Measurements from ENCODE around the gene ZNF185.
"Not testable (repeated sequence)": the region's sequence is repeated elsewhere in the genome, so short reads cannot be mapped to it uniquely, and the experiment has no call there.

The ZNF185 gene

GRCh38 chrX:152905081-152905420 lies 7.2 kb downstream of the ZNF185 start:
- DNase-seq (ENCODE audit: low read depth in 2 of 2) = no peak
- no peak for TF ChIP-seq CTCF (IDR thresholded peaks at IDR 0.05; ENCODE audit: low read depth, low read length)

GRCh38 chrX:152907084-152907651 lies 9.3 kb downstream of the ZNF185 start:
- peak; percentile 43 to 71 for DNase-seq (ENCODE audit: low read depth in 2 of 2)
- no peak overlapping the region for H3K4me3 ChIP-seq (replicated peaks in 1 of 2; ENCODE audit: low read depth in 2 of 2, low read length in 2 of 2)
- no peak for TF ChIP-seq CTCF (IDR thresholded peaks at IDR 0.05; ENCODE audit: low read depth, low read length)

More at GRCh38 chrX:152905081-152905420, 7.2 kb downstream of the ZNF185 start:
- no peak overlapping the region for H3K4me3 ChIP-seq (replicated peaks in 1 of 2; ENCODE audit: low read depth in 2 of 2, low read length in 2 of 2)

GRCh38 chrX:152908486-152908885 lies 10.6 kb downstream of the ZNF185 start:
- no peak for DNase-seq (ENCODE audit: low read depth in 2 of 2)
- no peak for TF ChIP-seq CTCF (IDR thresholded peaks at IDR 0.05; ENCODE audit: low read depth, low read length)
- H3K4me3 ChIP-seq (replicated peaks in 1 of 2; ENCODE audit: low read depth in 2 of 2, low read length in 2 of 2) = no peak overlapping the region

- DNase-seq (ENCODE audit: low read depth in 2 of 2); H3K4me3 ChIP-seq (replicated peaks in 1 of 2; ENCODE audit: low read depth in 2 of 2, low read length in 2 of 2): not testable (repeated sequence)
Observed at GRCh38 chrX:152910018-152910417, 12.2 kb downstream of the ZNF185 start.

- no peak for DNase-seq (ENCODE audit: low read depth in 2 of 2)
- TF ChIP-seq CTCF (IDR thresholded peaks at IDR 0.05; ENCODE audit: low read depth, low read length) = no peak
- no peak overlapping the region for H3K4me3 ChIP-seq (replicated peaks in 1 of 2; ENCODE audit: low read depth in 2 of 2, low read length in 2 of 2)
Observed at GRCh38 chrX:152912106-152912505, 14.2 kb downstream of the ZNF185 start.

- no peak overlapping the region for H3K4me3 ChIP-seq (replicated peaks in 1 of 2; ENCODE audit: low read depth in 2 of 2, low read length in 2 of 2)
- DNase-seq (ENCODE audit: low read depth in 2 of 2) = no peak
- no peak for TF ChIP-seq CTCF (IDR thresholded peaks at IDR 0.05; ENCODE audit: low read depth, low read length)
Observed at GRCh38 chrX:152912641-152913040, 14.8 kb downstream of the ZNF185 start.

GRCh38 chrX:152913346-152913745 lies 15.5 kb downstream of the ZNF185 start:
- DNase-seq (ENCODE audit: low read depth in 2 of 2) = no peak
- no peak for TF ChIP-seq CTCF (IDR thresholded peaks at IDR 0.05; ENCODE audit: low read depth, low read length)
- H3K4me3 ChIP-seq (replicated peaks in 1 of 2; ENCODE audit: low read depth in 2 of 2, low read length in 2 of 2) = no peak overlapping the region

All from cardiac fibroblast (primary cell).